SK-N-SH treated with all-trans-retinoic acid at 6 μM for 48 hours (cell line): ENCODE results near the gene LRRC41.

Source experiments
- CSDC2 ChIP-seq: fragments of 250-450 bp; sonication (Bioruptor Pico); IDR thresholded peaks from 2 replicates; pipeline ENCODE4 v1.5.0; 2020; ENCODE audit warnings: mild to moderate bottlenecking, moderate library complexity
- PPARA ChIP-seq: fragments of 250-450 bp; sonication (Bioruptor Pico); IDR thresholded peaks from 2 replicates; pipeline ENCODE4 v1.5.0; 2020; ENCODE audit warnings: mild to moderate bottlenecking, borderline replicate concordance
- TCF4 ChIP-seq: fragments of 250-450 bp; sonication (Bioruptor Pico); IDR thresholded peaks from 2 replicates; pipeline ENCODE4 v1.8.0; 2021; ENCODE audit warnings: mild to moderate bottlenecking, moderate library complexity, borderline replicate concordance
- ZFP3 ChIP-seq: fragments of 250-450 bp; sonication (Bioruptor Pico); IDR thresholded peaks from 2 replicates; pipeline ENCODE4 v1.5.0; 2020; ENCODE audit warnings: mild to moderate bottlenecking, moderate library complexity

GRCh38 chr1:46246548-46247435, 56.6 kb downstream of the LRRC41 start:
- no peak for TF ChIP-seq PPARA (CRISPR knock-in tag)
- TF ChIP-seq ZFP3, result no peak
- TF ChIP-seq TCF4, result no peak
- TF ChIP-seq CSDC2, result no peak
